ENCODE measurements around the gene CASR.
A peak's percentile ranks its signal among the peaks of the same experiment; 100 is the strongest.

The CASR gene

GRCh38 chr3:122213650-122214049 lies 30.2 kb downstream of the CASR start:
- no peak overlapping the region for H3K4me2 ChIP-seq
- no peaks in the 10 kb centered on the region for H3K36me3 ChIP-seq
- H3K4me1 ChIP-seq = no peaks in the 10 kb centered on the region
- TF ChIP-seq Cebpa-rat (IDR thresholded peaks at IDR 0.05) = no peak
- H3K4me3 ChIP-seq = no peak overlapping the region
- no peak overlapping the region for H3K27ac ChIP-seq
- no peaks in the 10 kb centered on the region for H3K27me3 ChIP-seq
- no peak overlapping the region for H3K9ac ChIP-seq
- no peaks in the 10 kb centered on the region for H4K20me1 ChIP-seq
- H3K9me3 ChIP-seq = no peaks in the 10 kb centered on the region

- no peaks in the 10 kb centered on the region for H4K20me1 ChIP-seq
- H3K27me3 ChIP-seq = no peaks in the 10 kb centered on the region
- no peaks in the 10 kb centered on the region for H3K4me1 ChIP-seq
- H3K36me3 ChIP-seq = no peaks in the 10 kb centered on the region
- TF ChIP-seq Cebpa-rat (IDR thresholded peaks at IDR 0.05) = no peak
- H3K4me3 ChIP-seq = no peak overlapping the region
- H3K9me3 ChIP-seq = no peaks in the 10 kb centered on the region
- no peak overlapping the region for H3K27ac ChIP-seq
- no peak overlapping the region for H3K4me2 ChIP-seq
- no peak overlapping the region for H3K9ac ChIP-seq
These were observed 31.2 kb downstream of the CASR start for GRCh38 chr3:122214711-122215110.

- TF ChIP-seq Cebpa-rat (IDR thresholded peaks at IDR 0.05) = no peak
- Histone ChIP-seq H3K9me3 (no peaks in the 10 kb centered on the region), H4K20me1 (no peaks in the 10 kb centered on the region), H3K27ac (no peak overlapping the region), H3K36me3 (no peaks in the 10 kb centered on the region), H3K4me1 (no peaks in the 10 kb centered on the region), H3K27me3 (no peaks in the 10 kb centered on the region), H3K9ac (no peak overlapping the region), H3K4me3 (no peak overlapping the region), H3K4me2 (no peak overlapping the region)
These were observed 32.3 kb downstream of the CASR start for GRCh38 chr3:122215592-122216298.

GRCh38 chr3:122217901-122218300 lies 34.4 kb downstream of the CASR start:
- no peaks in the 10 kb centered on the region for H3K9me3 ChIP-seq
- H3K36me3 ChIP-seq = no peaks in the 10 kb centered on the region
- no peaks in the 10 kb centered on the region for H3K27me3 ChIP-seq
- H4K20me1 ChIP-seq = no peaks in the 10 kb centered on the region
- H3K9ac ChIP-seq = no peak overlapping the region
- H3K4me3 ChIP-seq = no peak overlapping the region
- no peaks in the 10 kb centered on the region for H3K4me1 ChIP-seq
- H3K27ac ChIP-seq = no peak overlapping the region
- H3K4me2 ChIP-seq = no peak overlapping the region
- TF ChIP-seq Cebpa-rat (IDR thresholded peaks at IDR 0.05) = no peak

- H3K36me3 ChIP-seq = no peaks in the 10 kb centered on the region
- H4K20me1 ChIP-seq = no peaks in the 10 kb centered on the region
- H3K27ac ChIP-seq = no peak overlapping the region
- H3K9me3 ChIP-seq = no peaks in the 10 kb centered on the region
- H3K27me3 ChIP-seq = no peaks in the 10 kb centered on the region
- H3K4me1 ChIP-seq = no peaks in the 10 kb centered on the region
- H3K4me2 ChIP-seq = no peak overlapping the region
- no peak overlapping the region for H3K9ac ChIP-seq
- no peak overlapping the region for H3K4me3 ChIP-seq
- TF ChIP-seq Cebpa-rat (IDR thresholded peaks at IDR 0.05) = no peak
These were observed 35.9 kb downstream of the CASR start for GRCh38 chr3:122219242-122219872.

GRCh38 chr3:122227036-122227781 lies 43.7 kb downstream of the CASR start:
- Histone ChIP-seq H3K4me2 (no peak overlapping the region), H3K36me3 (no peaks in the 10 kb centered on the region), H3K27me3 (no peaks in the 10 kb centered on the region), H4K20me1 (no peaks in the 10 kb centered on the region), H3K4me1 (no peaks in the 10 kb centered on the region), H3K9me3 (no peaks in the 10 kb centered on the region), H3K9ac (no peak overlapping the region), H3K4me3 (no peak overlapping the region), H3K27ac (no peak overlapping the region)
- no peak for TF ChIP-seq Cebpa-rat (IDR thresholded peaks at IDR 0.05)

- no peaks in the 10 kb centered on the region for H3K27me3 ChIP-seq
- H4K20me1 ChIP-seq = no peaks in the 10 kb centered on the region
- H3K4me3 ChIP-seq = no peak overlapping the region
- H3K4me1 ChIP-seq = peaks cover 18% of the 10 kb centered on the region
- no peak for TF ChIP-seq Cebpa-rat (IDR thresholded peaks at IDR 0.05)
- no peak overlapping the region for H3K9ac ChIP-seq
- no peaks in the 10 kb centered on the region for H3K9me3 ChIP-seq
- H3K36me3 ChIP-seq = no peaks in the 10 kb centered on the region
- H3K4me2 ChIP-seq = no peak overlapping the region
- H3K27ac ChIP-seq = no peak overlapping the region
These were observed 46.7 kb downstream of the CASR start for GRCh38 chr3:122230174-122230573.

GRCh38 chr3:122231465-122232157 lies 48.1 kb downstream of the CASR start:
- H3K27ac ChIP-seq = no peak overlapping the region
- H3K9ac ChIP-seq = no peak overlapping the region
- H3K4me1 ChIP-seq = peaks cover 18% of the 10 kb centered on the region
- no peaks in the 10 kb centered on the region for H3K9me3 ChIP-seq
- H3K4me2 ChIP-seq = no peak overlapping the region
- no peaks in the 10 kb centered on the region for H3K36me3 ChIP-seq
- H3K27me3 ChIP-seq = no peaks in the 10 kb centered on the region
- no peak for TF ChIP-seq Cebpa-rat (IDR thresholded peaks at IDR 0.05)
- H4K20me1 ChIP-seq = no peaks in the 10 kb centered on the region
- H3K4me3 ChIP-seq = no peak overlapping the region

- no peaks in the 10 kb centered on the region for H3K9me3 ChIP-seq
- no peak overlapping the region for H3K27ac ChIP-seq
- no peak for TF ChIP-seq Cebpa-rat (IDR thresholded peaks at IDR 0.05)
- peaks cover 18% of the 10 kb centered on the region for H3K4me1 ChIP-seq
- H3K4me2 ChIP-seq = peak overlapping the region; percentile 61
- H3K36me3 ChIP-seq = no peaks in the 10 kb centered on the region
- no peak overlapping the region for H3K9ac ChIP-seq
- H3K4me3 ChIP-seq = no peak overlapping the region
- H4K20me1 ChIP-seq = no peaks in the 10 kb centered on the region
- H3K27me3 ChIP-seq = no peaks in the 10 kb centered on the region
These were observed 49.0 kb downstream of the CASR start for GRCh38 chr3:122232485-122232884.
